ENCODE measurements around the gene KHDRBS2. TPM values are rescaled to one million over a fixed set of nuclear protein-coding genes. Genes with fewer than 3 reads are reported as not detected.

KHDRBS2 gene
- total and polyA plus RNA-seq, 9 donors = 0.16 to 1.4 (median 0.52) TPM

GRCh38 chr6:61953851-61954250 is 332.2 kb downstream of the KHDRBS2 start:
- H3K27me3 ChIP-seq (ENCODE audit: control insufficient read depth, insufficient read depth, low read length) = no peaks in the 10 kb centered on the region
- peak; percentile 36 for DNase-seq
- no peak overlapping the region for H3K4me3 ChIP-seq (ENCODE audit: low read length)

GRCh38 chr6:61951586-61951985 is 334.4 kb downstream of the KHDRBS2 start:
- Histone ChIP-seq H3K36me3 (ENCODE audit: control insufficient read depth, insufficient read depth, low read length) (no peaks in the 10 kb centered on the region), H3K4me3 (ENCODE audit: low read length) (no peak overlapping the region), H3K27me3 (ENCODE audit: control insufficient read depth, insufficient read depth, low read length) (no peaks in the 10 kb centered on the region), H3K9me3 (replicated peaks; ENCODE audit: control insufficient read depth, low read depth, low read length) (peaks cover 2% of the 10 kb centered on the region), H3K27ac (ENCODE audit: low read length) (no peak overlapping the region), H3K4me1 (ENCODE audit: control insufficient read depth, insufficient read depth, low read length) (no peaks in the 10 kb centered on the region)
- WGBS (ENCODE audit: insufficient coverage) = no CpG with 5 or more reads among the region's 1 CpG
- DNase-seq = no peak

More at GRCh38 chr6:61953851-61954250, 332.2 kb downstream of the KHDRBS2 start:
- no peaks in the 10 kb centered on the region for H3K36me3 ChIP-seq (ENCODE audit: control insufficient read depth, insufficient read depth, low read length)
- H3K4me1 ChIP-seq (ENCODE audit: control insufficient read depth, insufficient read depth, low read length) = no peaks in the 10 kb centered on the region
- H3K9me3 ChIP-seq (replicated peaks; ENCODE audit: control insufficient read depth, low read depth, low read length) = peaks cover 5% of the 10 kb centered on the region
- H3K27ac ChIP-seq (ENCODE audit: low read length) = no peak overlapping the region

- no CpG with 5 or more reads among the region's 1 CpG for WGBS (ENCODE audit: insufficient coverage)
- Histone ChIP-seq H3K36me3 (ENCODE audit: control insufficient read depth, insufficient read depth, low read length) (no peaks in the 10 kb centered on the region), H3K27me3 (ENCODE audit: control insufficient read depth, insufficient read depth, low read length) (no peaks in the 10 kb centered on the region), H3K4me3 (ENCODE audit: low read length) (no peak overlapping the region), H3K4me1 (ENCODE audit: control insufficient read depth, insufficient read depth, low read length) (no peaks in the 10 kb centered on the region), H3K27ac (ENCODE audit: low read length) (no peak overlapping the region), H3K9me3 (replicated peaks; ENCODE audit: control insufficient read depth, low read depth, low read length) (no peaks in the 10 kb centered on the region)
- DNase-seq = no peak
Measured at GRCh38 chr6:61950811-61951210, 335.2 kb downstream of the KHDRBS2 start.

GRCh38 chr6:61949971-61950370 is 336.1 kb downstream of the KHDRBS2 start:
- no CpG with 5 or more reads among the region's 1 CpG for WGBS (ENCODE audit: insufficient coverage)

GRCh38 chr6:61949161-61949560 is 336.9 kb downstream of the KHDRBS2 start:
- Histone ChIP-seq H3K27me3 (ENCODE audit: control insufficient read depth, insufficient read depth, low read length) (no peaks in the 10 kb centered on the region), H3K36me3 (ENCODE audit: control insufficient read depth, insufficient read depth, low read length) (no peaks in the 10 kb centered on the region), H3K4me3 (ENCODE audit: low read length) (no peak overlapping the region), H3K9me3 (replicated peaks; ENCODE audit: control insufficient read depth, low read depth, low read length) (no peaks in the 10 kb centered on the region), H3K27ac (ENCODE audit: low read length) (no peak overlapping the region), H3K4me1 (ENCODE audit: control insufficient read depth, insufficient read depth, low read length) (no peaks in the 10 kb centered on the region)
- no peak for DNase-seq

More at GRCh38 chr6:61949971-61950370, 336.1 kb downstream of the KHDRBS2 start:
- Histone ChIP-seq H3K4me3 (ENCODE audit: low read length) (no peak overlapping the region), H3K27me3 (ENCODE audit: control insufficient read depth, insufficient read depth, low read length) (no peaks in the 10 kb centered on the region), H3K27ac (ENCODE audit: low read length) (no peak overlapping the region), H3K4me1 (ENCODE audit: control insufficient read depth, insufficient read depth, low read length) (no peaks in the 10 kb centered on the region), H3K9me3 (replicated peaks; ENCODE audit: control insufficient read depth, low read depth, low read length) (no peaks in the 10 kb centered on the region), H3K36me3 (ENCODE audit: control insufficient read depth, insufficient read depth, low read length) (no peaks in the 10 kb centered on the region)
- peak; percentile 1 for DNase-seq

GRCh38 chr6:61947311-61947947 is 338.6 kb downstream of the KHDRBS2 start:
- H3K27ac ChIP-seq (ENCODE audit: low read length) = no peak overlapping the region
- no peaks in the 10 kb centered on the region for H3K9me3 ChIP-seq (replicated peaks; ENCODE audit: control insufficient read depth, low read depth, low read length)
- H3K27me3 ChIP-seq (ENCODE audit: control insufficient read depth, insufficient read depth, low read length) = no peaks in the 10 kb centered on the region
- DNase-seq = no peak
- H3K36me3 ChIP-seq (ENCODE audit: control insufficient read depth, insufficient read depth, low read length) = no peaks in the 10 kb centered on the region
- H3K4me1 ChIP-seq (ENCODE audit: control insufficient read depth, insufficient read depth, low read length) = no peaks in the 10 kb centered on the region
- no peak overlapping the region for H3K4me3 ChIP-seq (ENCODE audit: low read length)

GRCh38 chr6:61940919-61941318 is 345.1 kb downstream of the KHDRBS2 start:
- H3K27me3 ChIP-seq (ENCODE audit: control insufficient read depth, insufficient read depth, low read length) = no peaks in the 10 kb centered on the region
- WGBS (ENCODE audit: insufficient coverage) = 92% methylated on average over 2 of the region's 2 CpGs
- H3K4me3 ChIP-seq (ENCODE audit: low read length) = no peak overlapping the region
- no peak overlapping the region for H3K27ac ChIP-seq (ENCODE audit: low read length)
- H3K9me3 ChIP-seq (replicated peaks; ENCODE audit: control insufficient read depth, low read depth, low read length) = no peaks in the 10 kb centered on the region
- no peaks in the 10 kb centered on the region for H3K36me3 ChIP-seq (ENCODE audit: control insufficient read depth, insufficient read depth, low read length)
- DNase-seq = no peak
- no peaks in the 10 kb centered on the region for H3K4me1 ChIP-seq (ENCODE audit: control insufficient read depth, insufficient read depth, low read length)

- Histone ChIP-seq H3K36me3 (ENCODE audit: control insufficient read depth, insufficient read depth, low read length) (no peaks in the 10 kb centered on the region), H3K27me3 (ENCODE audit: control insufficient read depth, insufficient read depth, low read length) (no peaks in the 10 kb centered on the region), H3K4me3 (ENCODE audit: low read length) (no peak overlapping the region), H3K9me3 (replicated peaks; ENCODE audit: control insufficient read depth, low read depth, low read length) (no peaks in the 10 kb centered on the region), H3K4me1 (ENCODE audit: control insufficient read depth, insufficient read depth, low read length) (no peaks in the 10 kb centered on the region), H3K27ac (ENCODE audit: low read length) (no peak overlapping the region)
- 20% methylated on average over 1 of the region's 1 CpG for WGBS (ENCODE audit: insufficient coverage)
- no peak for DNase-seq
Measured at GRCh38 chr6:61935242-61935846, 350.7 kb downstream of the KHDRBS2 start.

- no peak overlapping the region for H3K27ac ChIP-seq (ENCODE audit: low read length)
- H3K4me1 ChIP-seq (ENCODE audit: control insufficient read depth, insufficient read depth, low read length) = no peaks in the 10 kb centered on the region
- no peak for DNase-seq
- H3K27me3 ChIP-seq (ENCODE audit: control insufficient read depth, insufficient read depth, low read length) = no peaks in the 10 kb centered on the region
- H3K4me3 ChIP-seq (ENCODE audit: low read length) = no peak overlapping the region
- H3K9me3 ChIP-seq (replicated peaks; ENCODE audit: control insufficient read depth, low read depth, low read length) = no peaks in the 10 kb centered on the region
- no CpG with 5 or more reads among the region's 2 CpGs for WGBS (ENCODE audit: insufficient coverage)
- H3K36me3 ChIP-seq (ENCODE audit: control insufficient read depth, insufficient read depth, low read length) = no peaks in the 10 kb centered on the region
Measured at GRCh38 chr6:61909486-61909885, 376.5 kb downstream of the KHDRBS2 start.

- H3K27ac ChIP-seq (ENCODE audit: low read length) = no peak overlapping the region
- H3K27me3 ChIP-seq (ENCODE audit: control insufficient read depth, insufficient read depth, low read length) = no peaks in the 10 kb centered on the region
- 92% methylated on average over 2 of the region's 6 CpGs for WGBS (ENCODE audit: insufficient coverage)
- no peaks in the 10 kb centered on the region for H3K4me1 ChIP-seq (ENCODE audit: control insufficient read depth, insufficient read depth, low read length)
- no peaks in the 10 kb centered on the region for H3K36me3 ChIP-seq (ENCODE audit: control insufficient read depth, insufficient read depth, low read length)
- H3K4me3 ChIP-seq (ENCODE audit: low read length) = no peak overlapping the region
- DNase-seq = no peak
- no peaks in the 10 kb centered on the region for H3K9me3 ChIP-seq (replicated peaks; ENCODE audit: control insufficient read depth, low read depth, low read length)
Measured at GRCh38 chr6:61901748-61902147, 384.3 kb downstream of the KHDRBS2 start.

GRCh38 chr6:61894536-61894935 is 391.5 kb downstream of the KHDRBS2 start:
- H3K4me3 ChIP-seq (ENCODE audit: low read length) = no peak overlapping the region
- no CpG with 5 or more reads among the region's 9 CpGs for WGBS (ENCODE audit: insufficient coverage)
- no peak overlapping the region for H3K27ac ChIP-seq (ENCODE audit: low read length)
- no peak for DNase-seq
- H3K36me3 ChIP-seq (ENCODE audit: control insufficient read depth, insufficient read depth, low read length) = no peaks in the 10 kb centered on the region
- H3K9me3 ChIP-seq (replicated peaks; ENCODE audit: control insufficient read depth, low read depth, low read length) = no peaks in the 10 kb centered on the region
- H3K4me1 ChIP-seq (ENCODE audit: control insufficient read depth, insufficient read depth, low read length) = no peaks in the 10 kb centered on the region
- no peaks in the 10 kb centered on the region for H3K27me3 ChIP-seq (ENCODE audit: control insufficient read depth, insufficient read depth, low read length)

Measured in muscle of leg (tissue), 11 donors.